T follicular helper cell (primary cell): ENCODE data around the gene SECISBP2L.
"Not testable (repeated sequence)": the region's sequence is repeated elsewhere in the genome, so short reads cannot be mapped to it uniquely, and the experiment has no call there.

Experiments
- DNase-seq: peaks from one replicate; pipeline ENCODE4 v3.0.0-alpha.2; 2020; ENCODE audit warnings: low read depth

SECISBP2L gene

DNA sequence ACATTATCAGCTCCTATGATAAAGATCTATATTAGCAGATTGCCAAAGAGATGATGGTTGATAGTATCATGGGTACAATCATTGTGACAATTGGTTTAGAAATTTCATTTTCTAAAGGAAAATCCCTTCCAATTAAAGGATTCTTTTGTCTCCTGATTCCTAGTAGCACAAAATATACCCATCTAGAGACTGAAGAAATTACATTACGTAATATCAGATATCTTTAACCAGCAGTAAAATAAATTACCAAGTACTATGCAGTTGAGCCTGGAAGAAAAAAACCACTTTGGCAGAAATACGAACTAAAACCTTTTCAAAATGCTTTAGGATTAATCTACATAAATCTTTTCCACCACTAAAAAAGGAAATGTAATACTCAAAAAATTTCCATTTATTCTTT, 46.9 kb downstream of the SECISBP2L start:
- no peak for DNase-seq

GRCh38 chr15:48996276-48996675, 50.0 kb downstream of the SECISBP2L start:
- no peak for DNase-seq

DNA sequence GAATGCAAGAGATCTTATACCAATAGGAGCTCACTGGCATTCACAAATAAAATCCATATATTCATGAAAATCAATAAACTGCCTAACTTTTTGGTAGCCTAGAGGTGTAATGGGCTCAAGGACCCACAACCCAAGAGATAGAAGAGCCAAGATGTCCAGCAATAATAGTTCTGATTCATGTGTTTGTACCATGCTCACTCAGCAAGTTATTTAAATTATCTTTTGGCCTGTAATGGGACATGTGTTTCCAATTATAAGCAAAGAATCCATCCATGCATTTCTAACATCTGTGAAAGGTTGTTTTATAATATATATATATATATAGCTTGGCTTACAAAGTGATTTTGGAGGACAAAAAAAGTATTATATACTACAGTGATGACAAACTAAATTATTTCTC, 52.9 kb downstream of the SECISBP2L start:
- no peak for DNase-seq

DNA sequence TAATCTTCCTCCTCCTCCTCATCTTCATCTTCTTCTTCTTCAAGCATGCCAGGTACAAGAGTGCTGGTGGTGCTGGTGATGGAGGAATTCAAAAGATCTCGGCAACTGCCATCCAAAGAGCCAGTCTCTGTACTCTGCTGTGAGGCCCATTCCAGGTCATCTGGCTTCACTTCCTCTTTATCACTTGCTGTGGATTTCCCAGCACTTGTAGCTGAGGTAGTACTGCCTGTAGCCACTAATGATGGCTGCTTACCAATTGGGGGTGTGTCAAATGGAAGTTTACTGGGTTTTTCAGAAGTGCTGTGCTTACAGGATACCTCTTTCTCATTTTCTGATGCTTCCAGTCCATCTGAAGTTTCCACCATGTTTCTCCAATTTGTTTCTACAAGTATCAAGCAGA, 53.7 kb downstream of the SECISBP2L start:
- no peak for DNase-seq

GRCh38 chr15:48992096-48992495, 54.1 kb downstream of the SECISBP2L start:
- no peak for DNase-seq

DNA sequence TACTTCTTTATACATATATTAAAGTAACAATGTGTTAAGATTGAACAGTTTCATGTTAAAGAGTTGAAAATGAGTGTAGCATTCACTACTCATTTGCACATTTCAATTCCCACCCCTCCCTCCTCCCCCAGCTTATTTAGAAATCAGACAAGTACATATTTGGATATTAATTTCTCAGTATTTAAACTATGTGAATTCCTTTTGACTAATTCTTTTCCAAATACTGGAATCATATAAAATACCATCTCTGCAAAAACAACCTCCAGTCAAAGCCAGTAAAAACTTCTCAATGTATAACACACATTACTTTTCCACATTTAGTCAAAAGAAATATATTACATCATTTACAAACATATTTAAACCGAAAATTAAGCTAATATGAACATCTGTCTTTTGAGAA, 57.1 kb downstream of the SECISBP2L start:
- DNase-seq: no peak

DNA sequence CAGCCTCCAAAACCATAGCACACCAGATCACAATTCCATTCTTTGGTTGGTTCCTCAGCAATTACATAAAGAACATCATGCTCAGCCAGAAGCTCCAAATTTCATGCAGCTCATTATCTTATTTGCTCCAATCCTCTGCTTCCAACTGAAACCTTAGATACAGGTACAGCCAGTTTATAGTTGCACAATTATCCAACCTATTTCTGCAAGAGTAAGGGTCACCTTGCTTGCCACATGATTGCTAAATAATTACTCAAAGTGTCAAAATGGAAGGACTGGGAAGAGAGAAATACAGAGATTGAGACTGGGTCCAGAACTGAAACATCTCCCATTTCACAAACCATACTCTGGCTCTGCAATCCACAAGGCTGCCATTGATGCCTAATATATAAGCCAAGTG, 59.1 kb downstream of the SECISBP2L start:
- no peak for DNase-seq

DNA sequence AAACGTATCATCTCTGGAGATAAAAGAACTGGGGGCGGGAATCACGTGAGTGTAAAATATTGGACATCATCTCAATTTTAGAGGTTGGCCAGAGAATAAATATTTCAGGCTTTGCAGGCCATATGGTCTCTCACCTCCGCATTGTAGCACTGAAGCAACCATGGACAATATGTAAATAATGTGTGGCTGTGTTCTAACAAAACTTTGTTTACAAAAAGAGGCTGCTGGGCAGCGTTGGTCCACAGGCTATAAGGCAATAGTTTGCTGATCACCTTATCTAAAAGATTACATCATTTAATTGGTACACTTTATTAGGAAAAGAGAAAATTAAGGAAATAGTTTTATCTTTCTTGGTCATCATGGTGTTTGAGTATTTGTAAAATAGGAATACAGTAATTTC, 60.0 kb downstream of the SECISBP2L start:
- no peak for DNase-seq

DNA sequence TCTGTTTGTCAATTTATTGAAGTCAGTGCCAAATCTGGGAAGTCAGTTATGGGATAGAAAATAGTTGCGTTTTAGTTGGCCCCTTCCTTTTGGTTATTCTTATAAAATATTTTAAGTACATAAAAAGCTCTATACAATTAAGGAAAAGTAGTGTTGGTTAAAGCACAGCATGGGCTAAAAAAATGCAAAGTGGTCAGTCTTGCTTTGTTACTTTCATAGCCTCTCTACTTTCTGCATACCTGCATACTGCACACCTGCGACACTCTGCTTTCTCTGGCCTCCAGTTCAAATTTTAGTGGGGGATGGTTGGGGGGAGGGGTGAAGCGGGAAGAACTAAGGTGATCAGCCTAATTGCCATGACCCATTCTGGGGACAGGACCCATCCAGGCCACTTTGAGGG, 60.7 kb downstream of the SECISBP2L start:
- no peak for DNase-seq

DNA sequence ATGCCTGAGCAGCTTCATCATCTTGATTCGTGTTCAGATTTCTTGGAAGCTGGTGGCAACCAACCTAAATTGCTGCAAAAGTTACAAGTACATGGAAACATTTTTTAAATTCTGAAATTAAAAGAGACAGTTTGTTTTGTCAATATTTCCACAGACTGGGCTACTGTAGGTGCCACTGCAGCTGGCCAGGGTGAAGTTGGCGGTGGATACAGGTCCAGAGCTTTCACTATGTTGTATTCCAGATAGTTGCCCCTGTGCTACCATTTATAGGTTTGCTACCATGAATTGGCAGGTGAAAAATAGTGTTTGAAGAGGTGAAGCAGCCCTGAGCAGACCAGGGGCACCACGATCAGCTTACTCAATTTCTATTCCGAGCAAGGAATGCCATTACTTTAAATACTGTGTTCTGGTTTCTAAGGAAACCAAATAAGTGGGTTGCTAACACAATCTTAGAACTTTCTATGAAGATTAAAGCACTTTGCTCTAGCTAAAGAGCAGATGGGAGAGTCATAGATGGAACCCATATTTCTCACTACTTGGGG, 61.4 kb downstream of the SECISBP2L start:
- no peak for DNase-seq

DNA sequence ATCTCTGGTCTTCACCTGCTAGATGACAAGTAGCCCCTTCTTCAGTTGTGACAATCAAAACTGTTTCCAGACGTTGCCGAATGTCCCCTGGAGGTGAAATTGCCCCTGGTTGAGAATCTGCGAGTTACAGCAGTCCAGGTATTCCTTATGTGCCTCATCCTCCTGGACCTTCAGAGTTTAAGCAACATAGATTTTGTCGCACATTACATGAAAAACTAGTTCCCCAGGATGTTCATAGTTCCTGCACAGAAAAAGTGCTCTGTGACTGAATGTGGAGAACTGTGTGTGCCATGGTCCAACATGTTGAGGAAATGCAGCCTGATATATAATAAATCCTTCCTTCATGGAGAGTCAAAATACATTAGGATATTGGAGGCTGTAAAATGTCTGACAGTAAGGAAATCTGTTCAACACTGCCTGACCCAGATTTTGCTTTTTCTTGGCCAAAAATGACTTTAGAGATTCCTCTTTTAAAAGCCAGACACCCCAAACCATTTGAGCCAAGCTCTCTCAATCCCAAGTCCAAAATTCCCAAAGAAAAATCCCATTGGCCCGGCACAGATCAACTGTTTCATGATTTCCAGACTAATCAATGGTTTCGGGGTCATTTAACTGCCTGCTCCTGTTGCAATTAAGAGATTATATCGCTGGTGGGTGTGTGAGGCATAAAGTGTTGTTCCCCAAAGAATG, 62.1 kb downstream of the SECISBP2L start:
- DNase-seq: no peak

DNA sequence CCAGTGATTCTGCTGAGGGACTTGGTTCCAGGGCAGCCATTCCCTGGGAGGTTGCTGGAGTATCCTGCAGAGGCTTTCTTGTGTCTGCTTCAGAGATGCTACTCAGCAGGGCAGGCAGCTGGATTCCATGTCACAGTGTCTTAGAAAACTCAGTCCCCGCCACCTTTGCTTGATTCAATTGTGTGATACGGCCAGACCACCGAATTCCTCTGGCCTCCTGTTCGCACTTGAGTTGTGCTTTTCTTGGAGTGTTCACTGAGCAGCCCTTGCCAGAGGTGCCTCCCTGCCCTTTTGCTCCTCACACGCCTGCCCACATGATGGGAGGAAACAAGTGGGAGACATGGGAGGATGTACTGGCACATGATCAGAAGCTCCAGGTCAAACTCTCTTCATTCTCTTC, 62.9 kb downstream of the SECISBP2L start:
- DNase-seq: no peak

DNA sequence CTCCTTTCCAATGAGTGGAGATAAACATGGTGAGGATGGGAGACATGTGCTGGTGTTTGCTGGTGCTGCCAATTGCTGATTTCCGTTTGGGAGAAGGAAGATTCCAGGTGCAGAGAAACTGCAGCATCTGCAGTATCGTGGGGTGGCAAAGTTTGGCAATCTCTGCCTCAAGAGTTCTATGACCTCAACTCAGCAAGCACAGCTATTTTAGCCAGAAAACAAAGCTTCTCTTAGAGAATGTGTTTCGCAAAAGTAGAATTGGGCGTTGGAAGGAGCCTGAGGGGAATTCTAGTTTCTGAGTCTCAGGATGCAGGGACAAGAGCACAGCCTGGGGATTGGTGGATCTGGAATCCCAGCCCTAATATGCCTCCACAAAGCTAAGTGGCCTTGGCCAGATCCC, 64.3 kb downstream of the SECISBP2L start:
- DNase-seq: no peak

DNA sequence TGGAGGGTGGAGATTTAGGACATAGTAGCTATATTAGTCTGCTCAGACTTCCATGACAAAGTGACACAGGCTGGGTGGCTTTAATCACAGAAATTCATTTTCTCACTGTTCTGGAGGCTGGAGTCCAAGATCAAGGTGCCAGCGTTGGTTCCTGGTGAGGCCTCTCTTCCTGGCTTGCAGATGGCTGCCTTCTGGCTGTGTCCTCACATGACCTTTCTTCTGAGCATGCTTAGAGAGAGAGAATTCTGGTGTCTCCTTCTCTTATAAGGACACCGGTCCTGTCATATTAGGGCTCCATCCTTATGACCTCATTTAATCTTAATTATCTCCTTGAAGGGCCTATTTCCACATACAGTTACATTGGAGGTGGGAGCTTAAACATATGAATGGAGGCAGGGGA, 67.6 kb downstream of the SECISBP2L start:
- DNase-seq: no peak

- no peak for DNase-seq
These were observed 69.7 kb downstream of the SECISBP2L start for GRCh38 chr15:48976444-48977088.

- DNase-seq: peak; percentile 55
These were observed 70.5 kb downstream of the SECISBP2L start for GRCh38 chr15:48975472-48976419.

DNA sequence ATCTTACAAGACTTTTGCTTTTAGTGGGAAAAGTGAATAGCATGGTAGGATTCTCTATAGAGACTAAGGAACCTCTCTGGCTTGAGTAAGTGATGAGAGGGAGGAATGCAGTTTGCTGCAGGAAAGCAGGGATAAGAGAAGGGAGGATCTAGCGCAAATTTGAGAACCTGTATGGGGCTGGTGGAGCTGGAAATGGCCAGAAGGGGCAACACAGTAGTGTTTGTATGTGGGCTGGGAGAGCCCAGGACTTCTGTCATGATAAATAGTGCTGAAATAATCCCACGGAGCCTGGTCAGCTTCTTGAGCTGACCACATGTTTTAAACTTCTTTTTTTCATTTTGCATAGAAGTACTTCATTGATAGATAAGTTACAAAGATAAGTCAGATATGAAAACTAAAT, 71.4 kb downstream of the SECISBP2L start:
- DNase-seq: no peak

DNA sequence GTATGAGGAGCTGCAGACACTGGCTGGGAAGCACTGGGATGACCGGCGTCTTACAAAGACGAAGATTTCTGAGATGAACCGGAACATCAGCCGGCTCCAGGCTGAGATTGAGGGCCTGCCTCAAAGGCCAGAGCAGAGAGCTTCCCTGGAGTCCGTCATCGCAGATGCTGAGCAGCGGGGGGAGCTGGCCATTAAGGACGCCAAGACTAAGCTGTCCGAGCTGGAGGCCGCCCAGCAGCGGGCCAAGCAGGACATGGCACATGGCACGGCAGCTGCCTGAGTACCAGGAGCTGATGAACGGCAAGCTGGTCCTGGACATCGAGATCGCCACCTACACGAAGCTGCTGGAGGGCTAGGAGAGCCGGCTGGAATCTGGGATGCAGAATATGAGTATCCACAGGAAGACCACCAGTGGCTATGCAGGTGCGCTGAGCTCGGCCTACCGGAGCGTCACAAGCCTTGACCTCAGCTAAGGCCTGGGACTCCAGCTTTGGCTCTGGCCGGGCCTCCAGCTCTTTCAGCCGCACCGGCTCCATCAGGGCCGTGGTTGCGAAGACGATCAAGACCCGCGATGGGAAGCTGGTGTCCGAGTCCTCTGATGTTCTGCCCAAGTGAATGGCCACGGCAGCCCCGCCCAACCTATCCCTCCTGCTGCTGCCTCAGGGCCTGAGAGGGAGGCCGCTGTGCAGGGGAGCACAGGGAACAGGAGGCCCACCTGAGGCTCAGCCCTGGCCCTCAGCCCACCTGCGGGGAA, 73.3 kb downstream of the SECISBP2L start:
- DNase-seq: no peak

DNA sequence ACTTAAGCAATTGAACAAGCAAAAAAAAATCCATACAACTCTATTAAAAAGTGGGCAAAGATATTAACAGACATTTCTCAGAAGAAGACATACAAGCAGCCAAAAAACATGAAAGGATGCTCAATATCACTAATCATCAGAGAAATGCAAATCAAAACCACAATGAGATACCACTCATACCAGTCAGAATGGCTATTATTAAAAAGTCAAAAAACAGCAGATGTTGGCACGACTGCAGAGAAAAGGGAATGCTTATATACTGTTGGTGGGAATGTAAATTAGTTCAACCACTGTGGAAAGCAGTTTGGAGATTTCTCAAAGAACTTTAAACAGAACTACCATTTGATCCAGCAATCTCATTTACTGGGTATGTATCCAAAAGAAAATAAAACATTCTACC, 75.3 kb downstream of the SECISBP2L start:
- not testable (repeated sequence) for DNase-seq

GRCh38 chr15:48968066-48968465, 78.2 kb downstream of the SECISBP2L start:
- DNase-seq: no peak

GRCh38 chr15:48967336-48967735, 78.9 kb downstream of the SECISBP2L start:
- no peak for DNase-seq
